Skeletal muscle cell (primary cell): Measurements from ENCODE around the gene RNF150.
A peak's percentile ranks its signal among the peaks of the same experiment; 100 is the strongest.

ENCODE experiments used
- DNase-seq: peaks from one replicate; pipeline ENCODE4 v3.0.0-alpha.2; 2010; ENCODE audit warnings: low read depth
- H3K4me3 ChIP-seq: 2 replicates; pipeline ENCODE4 v1.5.1; 2011; ENCODE audit warnings: low read depth, mild to moderate bottlenecking, control low read depth, low read length, moderate library complexity

The RNF150 gene

DNA sequence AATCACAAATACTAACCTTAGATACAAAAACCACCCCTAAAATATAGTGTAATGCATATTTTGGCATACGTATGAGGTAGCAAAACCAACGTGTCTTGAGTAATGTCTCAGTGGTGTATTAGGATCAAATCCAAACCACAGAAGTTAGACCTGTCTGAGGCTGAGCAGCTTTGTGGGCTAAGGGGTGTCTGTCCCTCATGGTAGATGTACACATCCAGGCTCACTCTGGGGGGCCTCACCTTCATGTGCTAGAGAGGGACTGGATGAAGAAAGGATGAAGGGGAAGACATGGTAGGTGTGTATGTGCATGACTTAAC, 189.1 kb downstream of the RNF150 start:
- DNase-seq = peak; percentile 81

DNA sequence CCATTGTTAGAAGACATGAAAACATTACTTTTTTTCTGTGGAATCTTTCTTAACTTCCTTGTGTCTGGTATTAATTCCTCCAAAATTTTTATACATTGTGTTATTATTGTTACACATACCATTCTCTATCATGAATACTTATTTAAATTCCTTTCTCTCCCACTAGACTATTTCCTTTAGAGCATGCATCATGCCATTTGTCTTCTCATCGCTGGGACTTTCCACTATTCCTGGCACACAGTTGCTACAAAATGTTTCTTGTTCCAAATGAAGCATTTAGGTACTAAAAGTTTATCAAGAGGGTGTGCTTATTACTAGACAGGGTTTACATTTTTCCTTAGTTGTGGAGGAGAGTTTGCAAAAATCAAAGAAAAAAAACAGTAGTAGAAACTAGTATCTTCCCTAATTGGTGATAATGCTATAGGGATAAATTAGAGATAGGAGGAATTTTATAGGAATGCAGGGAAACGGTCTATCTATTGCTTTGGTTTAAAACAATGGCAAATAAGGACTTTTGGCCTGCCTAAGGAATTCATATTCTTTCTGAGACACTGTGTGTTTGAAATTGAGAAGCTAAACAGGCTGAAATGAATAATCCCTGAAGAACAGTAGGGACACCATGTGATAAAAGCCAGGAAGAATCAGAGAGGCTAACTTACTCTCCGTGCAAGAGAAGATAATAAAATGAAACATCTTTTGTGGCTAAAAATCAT, 189.6 kb downstream of the RNF150 start:
- DNase-seq = peak; percentile 63
- H3K4me3 ChIP-seq = no peak overlapping the region

More for the DNA sequence above, 189.1 kb downstream of the RNF150 start:
- H3K4me3 ChIP-seq = no peak overlapping the region

DNA sequence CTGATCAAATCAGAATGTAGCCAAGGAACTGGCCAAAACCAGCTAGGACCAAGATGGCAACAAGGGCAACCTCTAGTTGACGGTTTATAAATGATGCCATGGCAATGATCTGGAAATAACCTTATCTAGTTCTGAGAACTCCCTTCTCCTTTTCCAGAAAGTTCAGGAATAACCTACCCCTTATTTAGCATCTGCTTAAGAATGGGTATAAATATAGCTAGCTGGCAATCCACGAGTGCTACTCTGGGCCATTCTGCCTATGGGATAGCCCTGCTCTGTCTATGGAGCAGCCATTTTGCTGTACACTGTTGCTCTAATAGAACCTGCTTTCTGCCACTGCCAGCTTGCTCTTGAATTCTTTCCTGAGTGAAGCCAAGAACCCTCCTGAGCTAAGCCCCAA, 192.7 kb downstream of the RNF150 start:
- no peak overlapping the region for H3K4me3 ChIP-seq
- DNase-seq = no peak

DNA sequence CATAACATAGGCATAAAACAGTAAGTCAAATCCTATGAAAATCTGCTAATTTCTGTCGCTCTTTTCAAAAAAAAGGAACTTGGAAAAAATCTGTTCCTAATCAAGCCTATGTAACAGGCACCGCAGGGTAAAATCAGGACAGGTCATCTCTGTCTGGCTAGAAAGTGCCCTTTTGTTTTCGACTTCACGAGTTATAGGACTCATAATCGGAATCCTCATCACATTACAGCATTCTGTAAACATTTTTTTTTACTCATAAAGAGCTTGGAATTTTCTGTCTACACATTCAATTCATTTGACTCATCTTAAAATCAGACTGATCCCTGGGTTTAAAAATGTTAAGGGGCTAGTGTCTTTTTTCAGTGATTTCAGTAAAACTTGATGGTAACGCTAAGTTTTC, 195.4 kb downstream of the RNF150 start:
- DNase-seq = no peak
- H3K4me3 ChIP-seq = no peak overlapping the region

DNA sequence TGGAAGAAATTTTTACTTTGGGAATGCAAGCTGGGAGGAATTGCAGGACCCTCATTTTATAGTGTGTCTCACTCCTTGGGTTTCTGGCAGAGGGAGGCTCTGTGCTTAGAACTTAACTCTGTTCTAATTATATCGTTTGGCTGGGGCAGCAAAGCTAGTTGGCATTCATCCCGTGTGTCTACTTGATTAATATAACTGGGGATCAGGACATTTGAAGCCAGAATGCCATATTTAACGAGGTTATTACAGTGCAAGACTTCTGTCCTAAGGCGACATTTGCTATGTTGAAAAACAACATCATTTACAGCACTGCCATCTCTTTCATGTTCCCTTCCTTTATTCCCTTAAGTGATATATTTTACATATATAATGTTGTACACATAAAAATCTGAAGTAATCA, 198.0 kb downstream of the RNF150 start:
- DNase-seq = no peak
- H3K4me3 ChIP-seq = no peak overlapping the region

DNA sequence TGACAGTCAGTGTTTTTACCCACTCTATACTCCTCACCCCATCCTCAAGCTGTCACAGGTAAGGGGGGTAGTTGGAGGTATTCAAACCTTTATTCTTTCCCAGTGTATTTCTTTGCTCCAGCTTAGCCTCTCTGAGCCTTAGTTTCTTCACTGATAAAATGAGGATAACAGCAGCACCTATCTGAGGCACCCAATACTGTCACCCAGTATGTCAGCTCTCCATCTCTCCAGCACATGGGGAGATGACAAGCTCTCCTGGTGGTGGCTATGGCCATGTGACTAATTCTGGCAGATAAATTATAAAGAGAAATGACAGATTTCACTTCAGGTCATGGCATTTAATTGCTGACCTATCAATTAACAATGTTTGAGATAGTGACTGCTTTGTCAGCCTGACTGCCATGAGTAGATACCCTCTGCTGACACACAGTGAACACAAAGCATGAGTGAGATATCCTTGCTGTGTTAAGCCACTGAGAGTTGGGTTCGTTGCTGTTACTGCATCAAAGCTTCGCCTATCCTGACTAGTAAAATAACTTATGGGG, 200.7 kb downstream of the RNF150 start:
- no peak for DNase-seq
- no peak overlapping the region for H3K4me3 ChIP-seq

DNA sequence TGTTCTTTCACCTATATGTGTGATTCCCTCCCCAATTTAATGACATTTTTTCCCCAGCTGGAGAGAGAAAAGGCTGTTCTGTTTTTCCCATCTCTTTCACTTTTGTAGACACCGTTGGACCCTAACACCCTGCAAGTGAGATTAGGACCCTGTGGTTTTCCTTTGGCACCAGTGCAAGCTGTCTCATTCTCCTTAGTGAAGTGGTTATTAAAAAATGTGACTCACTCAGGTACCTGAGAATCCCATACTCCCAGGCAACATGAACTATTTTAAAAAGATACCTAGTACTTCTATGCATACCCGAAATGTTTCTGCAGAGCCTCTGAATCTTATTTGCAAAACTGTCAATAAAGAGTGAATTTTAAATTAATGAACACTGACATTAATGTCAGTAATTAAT, 201.4 kb downstream of the RNF150 start:
- no peak for DNase-seq
- H3K4me3 ChIP-seq = no peak overlapping the region

DNA sequence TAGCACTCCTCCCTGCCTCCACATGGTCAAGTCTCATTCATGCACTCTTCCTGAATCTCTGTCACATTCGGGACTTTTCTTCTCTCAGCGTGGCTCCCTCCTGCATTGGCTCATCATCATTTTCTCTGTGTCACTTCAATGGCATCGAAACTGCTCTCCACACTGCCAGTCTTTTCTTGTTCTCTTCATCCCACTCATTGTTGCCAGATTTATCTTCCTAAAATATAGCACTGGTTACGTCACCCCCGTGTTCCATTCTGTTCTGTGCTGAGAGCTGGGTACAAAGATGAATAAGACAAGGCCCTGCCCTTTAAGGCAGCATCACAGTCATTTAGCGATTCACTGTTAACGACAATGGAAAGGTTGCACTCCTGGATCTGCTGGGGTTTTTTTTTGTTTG, 202.7 kb downstream of the RNF150 start:
- no peak for DNase-seq
- no peak overlapping the region for H3K4me3 ChIP-seq

DNA sequence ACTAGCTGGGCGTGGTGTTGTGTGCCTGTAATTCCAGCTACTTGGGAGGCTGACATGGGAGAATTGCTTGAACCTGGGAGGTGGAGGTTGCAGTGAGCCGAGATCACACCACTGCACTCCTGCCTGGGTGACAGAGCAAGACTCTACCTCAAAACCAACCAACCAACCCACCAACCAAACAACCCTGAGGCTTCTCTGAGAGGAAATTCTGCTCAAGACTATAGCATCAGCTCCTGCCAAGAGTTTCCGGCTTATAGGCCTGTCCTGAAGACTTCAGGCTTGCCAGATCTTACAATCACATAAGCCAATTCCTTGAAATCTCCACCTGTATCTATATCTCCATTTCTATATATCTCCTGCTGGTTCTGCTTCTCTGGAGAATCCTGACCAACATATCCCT, 203.3 kb downstream of the RNF150 start:
- no peak overlapping the region for H3K4me3 ChIP-seq
- DNase-seq = no peak

DNA sequence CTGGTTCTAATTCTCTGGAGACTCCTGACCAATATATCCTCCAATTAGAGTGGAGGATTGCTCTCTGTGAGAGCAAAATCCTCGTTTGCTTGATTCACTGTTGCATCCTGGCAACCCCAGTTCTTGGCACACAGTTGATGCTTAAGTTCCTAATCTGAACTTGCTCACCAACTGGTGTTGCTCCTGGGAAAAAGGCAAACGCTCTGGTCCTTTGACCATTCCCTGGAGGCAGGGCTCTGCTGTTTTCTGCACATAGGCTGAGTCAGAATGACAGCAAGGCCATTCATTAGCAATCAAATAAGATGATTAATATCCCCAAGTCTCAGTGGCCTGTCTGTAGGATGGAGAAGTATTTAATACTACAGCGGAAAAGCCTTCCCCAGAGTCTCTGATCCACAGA, 204.4 kb downstream of the RNF150 start:
- DNase-seq = no peak
- H3K4me3 ChIP-seq = no peak overlapping the region

DNA sequence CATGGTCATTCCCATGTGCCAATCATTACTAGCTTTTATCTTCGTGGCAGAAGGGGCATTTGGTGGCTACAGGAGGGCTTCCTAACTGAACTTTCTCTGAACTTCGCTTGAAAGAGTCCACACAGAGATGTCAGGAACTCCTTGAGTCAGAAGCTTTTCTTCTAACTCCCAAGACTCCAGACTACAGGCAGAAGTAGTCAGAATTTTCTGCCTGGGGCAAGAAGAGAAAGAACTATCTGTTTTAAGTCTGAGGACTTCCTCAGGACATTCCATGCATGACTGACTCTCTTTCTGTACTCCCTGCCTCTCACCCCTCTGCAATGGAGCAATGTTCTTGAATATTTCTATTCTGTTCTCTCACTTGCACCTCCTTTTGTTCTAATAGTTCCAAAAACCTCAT, 206.6 kb downstream of the RNF150 start:
- no peak overlapping the region for H3K4me3 ChIP-seq
- no peak for DNase-seq

DNA sequence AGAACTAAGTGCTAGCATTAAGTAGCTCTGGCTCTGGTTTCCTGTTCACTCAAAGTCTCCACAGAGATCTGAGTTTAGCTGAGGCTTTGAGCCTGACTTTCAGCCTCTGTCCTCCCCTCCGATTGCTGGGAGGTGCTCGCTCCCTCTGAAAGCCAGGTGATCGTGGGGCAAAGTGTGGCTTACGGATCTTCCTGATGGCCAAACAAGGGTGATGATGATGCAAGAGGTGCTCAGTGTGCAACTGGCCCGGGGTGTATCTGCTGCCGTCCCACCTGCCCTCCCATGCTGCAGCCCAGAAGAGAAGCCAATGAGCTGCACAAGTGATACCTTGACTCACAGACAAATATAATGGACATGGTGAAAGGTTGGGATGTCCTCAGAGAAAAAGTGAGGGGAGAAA, 207.9 kb downstream of the RNF150 start:
- no peak overlapping the region for H3K4me3 ChIP-seq
- no peak for DNase-seq

DNA sequence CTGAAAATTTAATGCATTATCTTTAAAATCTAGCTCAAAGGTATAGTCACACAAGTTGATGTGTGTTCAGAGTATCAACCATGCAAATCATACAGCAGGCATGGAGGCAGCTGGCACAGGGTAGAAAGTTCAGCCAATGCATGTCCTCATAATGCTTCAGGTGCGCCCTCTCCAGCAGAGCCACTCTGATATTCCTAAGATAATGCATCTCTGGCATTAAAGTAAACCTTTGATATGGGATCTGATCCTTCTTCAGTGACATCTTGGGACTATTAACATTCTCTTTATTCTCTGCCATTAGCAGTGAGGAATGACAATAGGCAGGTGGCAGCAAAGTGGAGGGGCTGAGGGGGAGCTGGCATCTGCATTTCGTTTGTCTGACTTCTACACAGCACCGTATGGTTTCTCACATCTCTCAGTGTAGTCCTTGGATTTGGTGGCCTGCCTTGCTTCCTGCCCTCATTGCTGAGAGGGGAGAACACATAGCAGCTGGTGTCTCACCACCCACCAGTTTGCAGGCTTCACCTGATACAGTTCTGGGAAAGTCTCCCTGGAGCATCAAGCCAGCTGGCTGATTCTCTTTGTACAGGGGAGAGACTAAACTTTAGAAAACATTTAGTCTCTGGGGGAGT, 208.4 kb downstream of the RNF150 start:
- no peak overlapping the region for H3K4me3 ChIP-seq
- no peak for DNase-seq

DNA sequence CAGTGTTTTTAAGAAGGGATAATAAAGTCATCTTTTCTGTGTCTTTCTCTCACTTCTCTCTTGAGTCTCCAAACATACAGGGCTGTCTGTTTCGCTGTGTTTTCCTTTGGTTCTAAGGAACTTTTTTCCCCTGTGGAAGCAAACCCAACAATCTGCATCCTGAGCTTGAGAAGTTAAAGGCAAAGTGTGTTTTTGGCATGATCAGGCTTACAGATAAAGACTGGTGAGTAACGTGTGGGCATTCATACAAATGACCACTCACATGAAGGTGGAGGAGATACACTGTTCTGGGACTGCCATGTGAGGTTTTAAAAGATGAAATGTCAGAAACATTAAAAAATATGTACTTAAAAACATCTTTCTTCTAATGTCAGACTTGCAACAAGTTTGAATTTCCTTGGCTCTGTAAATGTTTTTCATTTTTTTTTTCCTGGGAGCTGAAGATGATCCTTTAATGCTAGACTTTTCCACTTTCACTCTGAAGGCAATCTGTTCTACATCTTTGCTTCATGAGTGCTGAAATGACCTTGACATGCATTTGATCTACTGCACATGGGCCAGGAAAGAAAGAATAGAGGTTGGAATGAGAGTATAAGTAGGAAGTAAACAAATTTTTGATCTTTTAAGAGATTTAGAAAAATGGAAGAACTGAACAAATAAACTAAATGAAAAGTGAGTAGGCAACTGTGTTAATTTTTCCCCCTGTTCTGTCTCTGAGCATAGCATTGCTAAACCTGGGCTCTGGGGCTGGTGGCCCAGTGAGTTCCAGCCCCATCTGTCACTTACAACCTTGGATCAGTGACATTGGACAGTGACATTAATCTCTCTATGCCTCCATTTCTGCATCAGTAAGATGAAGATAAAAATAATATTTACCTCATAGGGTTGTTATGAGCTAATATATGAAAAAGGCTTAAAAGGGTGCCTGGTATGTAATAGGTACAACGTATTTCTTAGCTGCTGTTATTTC, 226.0 kb downstream of the RNF150 start:
- DNase-seq = no peak
- no peak overlapping the region for H3K4me3 ChIP-seq

DNA sequence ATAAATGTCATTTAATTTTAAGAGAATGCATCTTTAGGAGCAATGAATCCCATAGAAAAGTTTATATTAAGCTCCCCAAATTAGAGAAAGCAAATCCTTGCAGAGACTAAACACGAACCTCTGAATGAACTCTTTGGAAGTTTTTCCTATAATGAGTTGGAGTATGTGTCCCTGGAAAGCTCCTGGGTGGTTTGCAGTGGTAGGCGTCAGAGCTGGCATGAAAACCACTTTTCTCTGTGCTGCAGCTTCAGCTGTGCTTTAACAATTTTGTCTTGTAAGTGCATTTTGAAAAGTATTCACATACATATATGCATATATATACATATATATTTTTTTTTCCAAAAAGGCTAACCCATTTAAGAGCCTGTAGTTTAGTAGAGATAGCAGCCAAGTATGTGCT, 228.4 kb downstream of the RNF150 start:
- no peak for DNase-seq
- H3K4me3 ChIP-seq = no peak overlapping the region

DNA sequence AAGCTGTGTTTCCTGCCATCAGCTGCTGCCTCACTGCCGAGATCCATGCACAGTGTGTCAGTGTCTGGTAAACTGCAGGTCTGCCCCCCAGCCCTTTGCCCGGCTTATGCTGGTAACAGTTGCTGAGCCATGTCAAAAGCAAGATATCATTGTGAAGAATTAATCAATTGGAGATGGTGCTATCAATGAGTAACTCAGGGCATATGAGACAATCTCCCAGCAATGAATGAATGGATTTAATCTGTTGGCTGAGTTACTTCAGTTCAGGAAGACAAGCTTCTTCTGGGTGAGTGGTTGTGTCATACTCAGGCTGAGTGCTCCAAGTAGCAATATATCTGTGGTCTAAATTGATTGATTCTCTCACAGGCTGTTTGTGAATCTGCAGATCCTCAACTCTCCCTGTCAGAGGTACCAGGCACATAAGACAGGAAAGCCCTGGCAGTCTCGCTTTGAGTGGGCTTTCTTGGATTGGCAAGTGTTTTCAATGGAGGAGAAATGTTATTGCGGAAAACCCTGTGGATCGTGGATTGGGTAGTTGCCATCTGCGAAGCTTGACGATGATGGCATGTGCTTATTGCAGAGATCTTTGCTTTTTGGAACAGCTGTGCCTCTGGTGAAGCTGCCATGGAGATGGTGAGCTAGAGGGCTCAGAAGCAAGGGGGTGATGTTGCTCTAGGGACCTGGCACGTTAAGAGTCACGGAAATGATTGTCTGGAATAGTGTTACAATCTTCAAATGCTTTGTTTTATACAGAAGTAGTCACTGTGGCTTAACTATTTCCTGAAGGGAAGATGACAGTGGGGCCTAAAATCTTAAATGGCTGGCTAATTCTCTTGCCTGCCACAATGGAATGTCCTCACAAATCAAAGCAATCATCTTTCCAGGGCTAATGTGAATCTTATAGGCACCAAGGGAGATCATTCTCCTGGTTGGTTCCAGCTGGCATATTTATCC, 229.5 kb downstream of the RNF150 start:
- no peak for DNase-seq
- no peak overlapping the region for H3K4me3 ChIP-seq

DNA sequence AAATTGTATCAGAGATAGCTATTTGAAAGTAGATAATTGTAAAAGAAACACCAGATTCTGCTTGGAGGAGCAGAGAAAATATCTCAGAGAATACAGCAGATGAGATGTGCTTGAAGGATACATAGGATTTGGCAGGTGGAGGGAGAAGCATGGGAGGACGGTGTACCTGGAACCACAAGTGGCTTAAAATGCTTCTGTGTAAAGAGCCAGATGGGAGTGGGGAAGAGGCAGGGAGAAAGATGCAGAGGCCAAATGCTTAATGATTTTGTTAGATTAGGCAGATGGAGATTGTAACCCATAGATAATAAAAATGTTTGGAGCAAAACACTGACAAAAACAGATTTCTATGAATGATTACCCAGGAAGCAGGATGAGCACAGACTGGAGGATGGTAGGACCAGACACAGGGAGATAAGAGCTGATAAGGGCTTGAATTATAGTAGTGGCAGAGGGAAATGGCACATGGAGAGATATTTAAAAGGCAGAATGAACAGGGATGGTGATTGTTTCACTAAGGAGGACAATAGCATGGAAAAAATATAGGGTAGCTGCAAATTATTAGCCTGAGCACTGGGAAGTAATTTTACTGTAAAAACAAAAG, 231.4 kb downstream of the RNF150 start:
- DNase-seq = no peak
- H3K4me3 ChIP-seq = no peak overlapping the region

DNA sequence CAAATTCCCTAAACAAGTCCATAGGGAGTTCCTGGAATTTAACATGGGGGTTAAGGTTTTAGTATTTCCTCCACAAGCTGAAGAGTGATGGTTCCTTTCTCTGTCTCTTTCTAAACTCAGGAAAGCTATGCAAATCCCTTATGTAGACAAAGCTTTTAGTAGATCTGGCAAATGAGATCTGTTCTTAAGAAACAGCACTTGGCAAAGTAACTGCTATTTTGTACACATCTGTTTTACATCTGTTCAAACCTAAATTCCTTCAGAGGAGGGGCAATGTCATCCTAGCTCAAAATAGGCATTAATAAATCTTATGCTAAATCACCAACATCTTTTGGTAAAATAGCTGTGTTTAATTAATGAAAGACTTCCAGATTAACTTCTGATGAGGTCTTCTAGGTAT, 239.3 kb downstream of the RNF150 start:
- no peak overlapping the region for H3K4me3 ChIP-seq
- no peak for DNase-seq

DNA sequence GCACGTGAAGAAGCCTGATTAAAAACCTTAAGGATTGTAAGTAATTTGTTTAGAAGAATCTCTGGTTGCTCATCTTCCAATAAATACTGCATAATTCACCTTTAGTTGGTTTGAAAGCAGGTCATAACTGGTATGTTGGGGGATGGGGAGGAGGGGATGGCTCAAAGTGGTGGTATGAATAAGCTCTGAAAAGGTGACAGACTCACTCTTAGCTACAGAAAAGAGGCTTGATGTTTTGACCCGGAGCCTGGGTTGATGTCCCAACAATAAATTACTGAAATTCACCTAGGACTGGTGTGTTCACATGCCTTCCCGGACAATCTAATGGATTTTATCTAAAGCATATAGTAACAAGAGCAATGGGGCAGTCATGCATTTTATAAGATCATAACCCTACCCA, 245.2 kb downstream of the RNF150 start:
- no peak overlapping the region for H3K4me3 ChIP-seq
- no peak for DNase-seq
